Activated T-cell treated with anti-CD3 and anti-CD28 coated beads, Interleukin-2, amount 50 U/mL, for 72 hours (primary cell): ENCODE data around the gene LHPP. TPM values are rescaled to one million over a fixed set of nuclear protein-coding genes. Genes with fewer than 3 reads are reported as not detected.
A peak's percentile ranks its signal among the peaks of the same experiment; 100 is the strongest.

Experiments
- ATAC-seq, 2 donors: fragments of 150-1000 bp; cut with Tn5 transposase; replicated peaks in 1 of 2; 2 replicates each; pipeline ENCODE4 v1.10.0; 2021; ENCODE audit warnings: moderate library complexity in 2 of 2, mild to moderate bottlenecking in 1 of 2
- DNase-seq, 2 donors: peaks; one replicate each; pipeline ENCODE4 v3.0.0; 2021 to 2022; ENCODE audit warnings: mixed read lengths in 1 of 2
- H3K27ac Mint-ChIP-seq: one replicate; pipeline ENCODE4 v1.8.0; 2022; ENCODE audit warnings: mild to moderate bottlenecking, moderate library complexity, mixed read lengths
- H3K27me3 Mint-ChIP-seq: one replicate; pipeline ENCODE4 v1.8.0; 2022; ENCODE audit warnings: low read depth, mixed read lengths
- H3K36me3 Mint-ChIP-seq, 2 donors: one replicate each; pipeline ENCODE4 v1.8.0; 2022; ENCODE audit warnings: mixed read lengths in 2 of 2, mild to moderate bottlenecking in 1 of 2; ENCODE audit not compliant: insufficient read depth in 2 of 2
- H3K4me1 Mint-ChIP-seq: one replicate; pipeline ENCODE4 v1.8.0; 2022; ENCODE audit warnings: low read depth, mixed read lengths
- H3K4me3 Mint-ChIP-seq, 2 donors: one replicate each; pipeline ENCODE4 v1.8.0; 2022; ENCODE audit warnings: mild to moderate bottlenecking in 2 of 2, mixed read lengths in 2 of 2, moderate library complexity in 2 of 2
- H3K9me3 Mint-ChIP-seq, 2 donors: one replicate each; pipeline ENCODE4 v1.8.0; 2022; ENCODE audit warnings: mixed read lengths in 2 of 2
- total RNA-seq, 2 donors: library from RNA; stranded (reverse); gene quantifications; one replicate each; pipeline ENCODE4 v1.2.3, GENCODE V29; 2022

LHPP gene
- total RNA-seq, 2 donors from 2014 or later, result 8.7 to 13.5 TPM

DNA sequence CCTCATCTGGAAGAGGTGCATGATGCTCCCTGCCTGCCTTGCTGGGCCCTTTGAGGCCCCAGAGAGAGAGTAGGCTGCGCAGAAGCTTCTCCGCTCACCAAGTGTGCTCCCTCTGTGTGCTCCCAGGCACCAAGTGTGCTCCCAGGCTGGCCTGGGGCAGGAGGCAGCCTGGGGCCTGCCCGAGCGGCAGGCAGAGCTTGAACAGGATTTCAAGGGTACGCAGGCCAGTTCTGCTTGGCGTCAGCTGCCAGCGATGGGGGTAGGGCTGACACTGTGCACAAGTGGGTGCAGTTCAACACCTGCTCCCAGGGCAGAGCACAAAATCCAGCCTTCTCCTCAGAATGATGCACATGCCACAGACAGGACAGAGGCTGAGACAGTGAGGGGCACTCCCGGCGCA, 162.8 kb downstream of the LHPP start:
- no peaks in the 10 kb centered on the region for H3K36me3 Mint-ChIP-seq
- H3K27ac Mint-ChIP-seq, result no peak overlapping the region
- H3K27me3 Mint-ChIP-seq, result peaks cover 11% of the 10 kb centered on the region
- H3K4me1 Mint-ChIP-seq, result peaks cover 32% of the 10 kb centered on the region
- ATAC-seq (no peak), DNase-seq (no peak)
- H3K4me3 Mint-ChIP-seq, result no peak overlapping the region
- no peaks in the 10 kb centered on the region for H3K9me3 Mint-ChIP-seq

DNA sequence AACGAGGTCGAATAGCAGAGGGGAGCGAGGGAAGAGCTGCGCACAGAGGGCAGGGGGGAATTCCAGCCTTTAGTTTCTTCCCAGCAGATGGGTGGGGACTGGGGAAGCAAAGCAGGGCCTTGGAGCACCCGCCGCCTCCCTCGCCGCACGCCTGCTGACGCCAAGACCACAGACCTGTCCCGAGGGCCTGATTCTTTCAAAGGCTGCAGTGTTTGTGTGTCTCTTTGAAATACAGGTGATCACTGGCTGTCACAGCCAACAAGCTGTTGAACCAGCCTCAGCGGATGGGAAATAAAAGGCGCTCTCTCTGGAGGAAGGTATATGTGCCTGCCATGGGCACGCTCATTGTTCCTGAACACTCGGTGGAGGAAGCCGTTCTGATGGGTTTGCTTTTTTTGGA, 163.3 kb downstream of the LHPP start:
- Mint-ChIP-seq H3K9me3 (no peaks in the 10 kb centered on the region), H3K27ac (no peak overlapping the region), H3K36me3 (no peaks in the 10 kb centered on the region), H3K27me3 (peaks cover 12% of the 10 kb centered on the region), H3K4me3 (no peak overlapping the region), H3K4me1 (peaks cover 30% of the 10 kb centered on the region)
- ATAC-seq (no peak), DNase-seq (no peak)

- Mint-ChIP-seq H3K4me1 (peaks cover 29% of the 10 kb centered on the region), H3K27ac (no peak overlapping the region), H3K9me3 (no peaks in the 10 kb centered on the region), H3K4me3 (no peak overlapping the region), H3K27me3 (peaks cover 12% of the 10 kb centered on the region), H3K36me3 (no peaks in the 10 kb centered on the region)
- DNase-seq, result no peak
- no peak for ATAC-seq
Measured at GRCh38 chr10:124625831-124626238, 164.2 kb downstream of the LHPP start.

DNA sequence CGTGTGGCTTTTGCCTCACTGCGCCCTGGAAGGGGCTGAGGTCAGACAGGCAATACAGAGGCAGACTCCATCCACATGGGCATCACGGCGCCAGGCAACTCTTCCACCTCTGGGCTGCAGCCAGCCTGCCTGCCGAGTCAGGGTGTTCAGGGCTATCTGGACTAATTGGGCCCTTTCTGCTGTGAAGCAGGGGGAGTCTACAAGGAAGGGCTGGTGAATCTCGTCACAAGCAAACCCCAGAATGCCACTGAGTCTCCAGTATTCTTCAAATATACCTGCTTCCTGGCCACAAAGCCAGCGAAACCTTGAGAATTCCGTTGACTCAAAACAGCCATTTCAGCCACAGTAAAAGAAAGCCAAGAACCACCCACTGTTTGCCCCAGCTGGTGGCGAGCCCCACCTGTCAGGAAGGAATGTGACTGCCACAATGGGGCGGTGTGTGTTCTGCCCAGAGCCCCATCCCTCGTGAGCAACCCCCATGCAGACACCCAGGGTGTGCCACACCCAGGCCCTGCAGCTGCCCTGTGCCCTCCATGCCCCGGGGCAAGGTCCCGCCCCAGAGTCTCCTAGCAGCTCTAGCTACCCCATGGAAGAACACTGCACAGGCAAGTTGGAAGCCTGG, 165.2 kb downstream of the LHPP start:
- ATAC-seq, result peak; percentile 83 to 87
- Mint-ChIP-seq H3K27ac (no peak overlapping the region), H3K4me3 (peak overlapping the region; percentile 46 to 56), H3K4me1 (peaks cover 30% of the 10 kb centered on the region), H3K27me3 (peaks cover 12% of the 10 kb centered on the region), H3K36me3 (no peaks in the 10 kb centered on the region), H3K9me3 (no peaks in the 10 kb centered on the region)
- DNase-seq, result peak; percentile 54 to 65

- Mint-ChIP-seq H3K9me3 (no peaks in the 10 kb centered on the region), H3K4me3 (peak overlapping the region in 1 of 2 donors; percentile 16), H3K36me3 (no peaks in the 10 kb centered on the region), H3K27ac (no peak overlapping the region), H3K27me3 (peaks cover 12% of the 10 kb centered on the region), H3K4me1 (peaks cover 32% of the 10 kb centered on the region)
- DNase-seq (no peak), ATAC-seq (no peak)
Measured at GRCh38 chr10:124627866-124628675, 166.4 kb downstream of the LHPP start.

GRCh38 chr10:124628676-124629021, 167.0 kb downstream of the LHPP start:
- no peak overlapping the region for H3K27ac Mint-ChIP-seq
- peaks cover 32% of the 10 kb centered on the region for H3K4me1 Mint-ChIP-seq
- ATAC-seq (no peak), DNase-seq (no peak)
- peaks cover 0 to 3% of the 10 kb centered on the region in 2 donors for H3K36me3 Mint-ChIP-seq
- H3K9me3 Mint-ChIP-seq, result peaks cover 0 to 2% of the 10 kb centered on the region in 2 donors
- peaks cover 12% of the 10 kb centered on the region for H3K27me3 Mint-ChIP-seq
- H3K4me3 Mint-ChIP-seq, result no peak overlapping the region

DNA sequence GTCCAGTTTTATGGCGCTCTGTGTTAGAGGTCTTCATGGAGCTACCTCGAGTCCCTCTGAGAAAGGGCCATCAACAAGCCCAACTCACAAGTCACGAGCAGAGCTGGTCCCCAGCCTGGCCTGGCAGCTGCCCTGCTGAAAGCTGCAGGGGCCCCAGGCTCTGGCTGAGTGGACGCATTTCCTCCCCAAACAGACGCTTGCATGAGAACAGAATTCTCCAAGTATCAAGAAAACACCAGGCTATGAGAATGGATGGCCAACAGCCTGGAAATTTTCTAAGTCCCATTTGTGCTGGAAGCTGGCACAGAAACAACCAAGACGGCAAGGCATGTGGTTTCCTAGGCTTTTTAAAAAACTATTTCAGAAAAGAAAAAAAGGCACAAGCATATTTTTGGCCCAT, 167.8 kb downstream of the LHPP start:
- H3K27ac Mint-ChIP-seq, result peak overlapping the region; percentile 54
- no peak overlapping the region for H3K4me3 Mint-ChIP-seq
- peaks cover 0 to 5% of the 10 kb centered on the region in 2 donors for H3K9me3 Mint-ChIP-seq
- peaks cover 32% of the 10 kb centered on the region for H3K4me1 Mint-ChIP-seq
- DNase-seq (no peak), ATAC-seq (no peak)
- H3K36me3 Mint-ChIP-seq, result peaks cover 4 to 6% of the 10 kb centered on the region in 2 donors
- peaks cover 12% of the 10 kb centered on the region for H3K27me3 Mint-ChIP-seq

GRCh38 chr10:124629842-124630241, 168.2 kb downstream of the LHPP start:
- Mint-ChIP-seq H3K27me3 (peaks cover 12% of the 10 kb centered on the region), H3K9me3 (peaks cover 0 to 9% of the 10 kb centered on the region in 2 donors), H3K36me3 (peaks cover 8 to 10% of the 10 kb centered on the region in 2 donors), H3K4me1 (peaks cover 32% of the 10 kb centered on the region), H3K27ac (no peak overlapping the region), H3K4me3 (no peak overlapping the region)
- no peak for DNase-seq
- no peak for ATAC-seq

DNA sequence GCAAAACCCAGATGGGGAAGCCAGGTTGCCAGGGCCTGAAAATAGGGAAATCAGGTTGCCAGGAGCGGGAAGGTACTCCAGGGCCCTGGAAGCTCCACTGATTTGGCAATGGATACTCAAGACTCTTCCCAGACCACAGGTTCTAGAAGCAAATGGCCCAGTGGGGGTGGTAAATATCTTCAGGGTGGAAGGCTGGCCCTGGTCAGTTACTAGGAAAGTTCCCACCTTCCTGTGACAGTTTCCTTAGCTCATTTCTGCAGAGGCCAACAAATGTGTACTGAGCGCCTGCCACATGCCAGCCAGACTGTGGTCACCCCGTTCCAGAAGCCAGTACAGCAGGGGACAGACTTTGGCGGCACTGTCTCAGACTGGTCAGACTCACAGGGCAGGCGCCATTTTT, 168.9 kb downstream of the LHPP start:
- no peak overlapping the region for H3K27ac Mint-ChIP-seq
- H3K36me3 Mint-ChIP-seq, result peaks cover 8 to 10% of the 10 kb centered on the region in 2 donors
- peaks cover 7% of the 10 kb centered on the region for H3K27me3 Mint-ChIP-seq
- H3K4me3 Mint-ChIP-seq, result no peak overlapping the region
- H3K4me1 Mint-ChIP-seq, result peaks cover 32% of the 10 kb centered on the region
- peaks cover 0 to 9% of the 10 kb centered on the region in 2 donors for H3K9me3 Mint-ChIP-seq
- no peak for ATAC-seq
- no peak for DNase-seq

GRCh38 chr10:124632064-124632531, 170.5 kb downstream of the LHPP start:
- peaks cover 8 to 10% of the 10 kb centered on the region in 2 donors for H3K36me3 Mint-ChIP-seq
- H3K9me3 Mint-ChIP-seq, result peaks cover 0 to 9% of the 10 kb centered on the region in 2 donors
- ATAC-seq (peak; percentile 28 to 53), DNase-seq (peak; percentile 42 to 45)
- peaks cover 7% of the 10 kb centered on the region for H3K27me3 Mint-ChIP-seq
- peaks cover 36% of the 10 kb centered on the region for H3K4me1 Mint-ChIP-seq
- no peak overlapping the region for H3K4me3 Mint-ChIP-seq
- no peak overlapping the region for H3K27ac Mint-ChIP-seq

DNA sequence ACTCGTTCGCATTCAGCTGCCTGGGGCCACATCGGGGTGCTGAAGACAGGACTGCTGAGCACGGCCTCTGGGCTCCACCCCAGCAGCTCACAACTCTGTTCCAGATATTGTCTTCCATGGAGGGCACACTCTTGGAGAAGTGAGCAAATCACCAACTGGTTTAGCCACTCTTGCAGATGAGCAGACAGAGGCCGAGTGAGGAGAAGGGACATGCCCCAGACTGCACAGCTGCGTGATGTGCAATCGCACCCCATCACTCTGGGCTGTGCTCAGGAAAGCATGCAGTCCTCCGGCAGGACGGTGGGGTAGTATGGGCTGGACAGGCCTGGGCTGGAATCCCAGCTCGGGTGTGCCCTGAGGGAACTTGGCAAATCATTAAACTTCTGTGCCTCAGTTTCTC, 170.9 kb downstream of the LHPP start:
- H3K4me1 Mint-ChIP-seq, result peaks cover 36% of the 10 kb centered on the region
- no peak overlapping the region for H3K27ac Mint-ChIP-seq
- no peak overlapping the region for H3K4me3 Mint-ChIP-seq
- DNase-seq, result no peak
- peaks cover 8 to 10% of the 10 kb centered on the region in 2 donors for H3K36me3 Mint-ChIP-seq
- no peak for ATAC-seq
- H3K9me3 Mint-ChIP-seq, result peaks cover 0 to 9% of the 10 kb centered on the region in 2 donors
- H3K27me3 Mint-ChIP-seq, result peaks cover 7% of the 10 kb centered on the region

- ATAC-seq (peak; percentile 18 to 34), DNase-seq (no peak)
- Mint-ChIP-seq H3K4me1 (peaks cover 45% of the 10 kb centered on the region), H3K27ac (peak overlapping the region; percentile 33), H3K36me3 (peaks cover 8 to 10% of the 10 kb centered on the region in 2 donors), H3K4me3 (peak overlapping the region; percentile 40 to 47), H3K27me3 (no peaks in the 10 kb centered on the region), H3K9me3 (peaks cover 0 to 9% of the 10 kb centered on the region in 2 donors)
Measured at GRCh38 chr10:124636271-124636995, 174.8 kb downstream of the LHPP start.
